KOPT-K1 (cell line): ENCODE data around the gene PTPRN2.
"Not testable (repeated sequence)": the region's sequence is repeated elsewhere in the genome, so short reads cannot be mapped to it uniquely, and the experiment has no call there.

ENCODE experiments used
- H3K27ac ChIP-seq: fragments of 200-600 bp; sonication (generic); 2 replicates; pipeline ENCODE4 v1.5.1; 2016; ENCODE audit warnings: antibody characterized with exemption, mild to moderate bottlenecking, low read depth, low read length; ENCODE audit not compliant: poor library complexity, severe bottlenecking
- H3K36me3 ChIP-seq: fragments of 200-600 bp; sonication (generic); 2 replicates; pipeline ENCODE4 v1.5.1; 2017; ENCODE audit warnings: antibody characterized with exemption, mild to moderate bottlenecking, low read length, moderate library complexity; ENCODE audit not compliant: insufficient read depth
- H3K9me3 ChIP-seq: fragments of 200-600 bp; sonication (generic); 2 replicates; pipeline ENCODE4 v1.5.1; 2017; ENCODE audit warnings: antibody characterized with exemption, low read length, mild to moderate bottlenecking; ENCODE audit not compliant: insufficient read depth, poor library complexity, severe bottlenecking

The PTPRN2 gene

GRCh38 chr7:158256091-158256816 is 331.4 kb downstream of the PTPRN2 start:
- Histone ChIP-seq H3K27ac (no peak overlapping the region), H3K9me3 (no peaks in the 10 kb centered on the region), H3K36me3 (no peaks in the 10 kb centered on the region)

- H3K9me3 ChIP-seq = no peaks in the 10 kb centered on the region
- H3K27ac ChIP-seq = no peak overlapping the region
- H3K36me3 ChIP-seq = no peaks in the 10 kb centered on the region
Measured at GRCh38 chr7:158255558-158255957, 332.1 kb downstream of the PTPRN2 start.

- no peaks in the 10 kb centered on the region for H3K36me3 ChIP-seq
- no peak overlapping the region for H3K27ac ChIP-seq
- H3K9me3 ChIP-seq = no peaks in the 10 kb centered on the region
Measured at GRCh38 chr7:158255156-158255555, 332.5 kb downstream of the PTPRN2 start.

- not testable (repeated sequence) for H3K9me3 ChIP-seq, H3K36me3 ChIP-seq, H3K27ac ChIP-seq
Measured at GRCh38 chr7:158253670-158254045, 334.0 kb downstream of the PTPRN2 start.

GRCh38 chr7:158252837-158253669 is 334.6 kb downstream of the PTPRN2 start:
- peaks cover 12% of the 10 kb centered on the region for H3K9me3 ChIP-seq
- H3K36me3 ChIP-seq = no peaks in the 10 kb centered on the region
- no peak overlapping the region for H3K27ac ChIP-seq

GRCh38 chr7:158252081-158252836 is 335.4 kb downstream of the PTPRN2 start:
- no peak overlapping the region for H3K27ac ChIP-seq
- H3K9me3 ChIP-seq = peaks cover 12% of the 10 kb centered on the region
- H3K36me3 ChIP-seq = no peaks in the 10 kb centered on the region

GRCh38 chr7:158251061-158251965 is 336.3 kb downstream of the PTPRN2 start:
- no peak overlapping the region for H3K27ac ChIP-seq
- peaks cover 12% of the 10 kb centered on the region for H3K9me3 ChIP-seq
- no peaks in the 10 kb centered on the region for H3K36me3 ChIP-seq

- Histone ChIP-seq H3K36me3 (no peaks in the 10 kb centered on the region), H3K9me3 (peaks cover 12% of the 10 kb centered on the region), H3K27ac (no peak overlapping the region)
Measured at GRCh38 chr7:158249692-158250091, 337.9 kb downstream of the PTPRN2 start.

GRCh38 chr7:158248816-158249215 is 338.8 kb downstream of the PTPRN2 start:
- Histone ChIP-seq H3K9me3 (peaks cover 12% of the 10 kb centered on the region), H3K27ac (no peak overlapping the region), H3K36me3 (no peaks in the 10 kb centered on the region)

GRCh38 chr7:158247758-158248487 is 339.7 kb downstream of the PTPRN2 start:
- H3K27ac ChIP-seq = no peak overlapping the region
- no peaks in the 10 kb centered on the region for H3K36me3 ChIP-seq
- H3K9me3 ChIP-seq = peaks cover 12% of the 10 kb centered on the region

- Histone ChIP-seq H3K36me3 (no peaks in the 10 kb centered on the region), H3K27ac (no peak overlapping the region), H3K9me3 (peaks cover 12% of the 10 kb centered on the region)
Measured at GRCh38 chr7:158246960-158247673, 340.5 kb downstream of the PTPRN2 start.

- no peak overlapping the region for H3K27ac ChIP-seq
- H3K9me3 ChIP-seq = peaks cover 12% of the 10 kb centered on the region
- H3K36me3 ChIP-seq = no peaks in the 10 kb centered on the region
Measured at GRCh38 chr7:158246272-158246959, 341.2 kb downstream of the PTPRN2 start.

- H3K9me3 ChIP-seq = peaks cover 12% of the 10 kb centered on the region
- no peak overlapping the region for H3K27ac ChIP-seq
- H3K36me3 ChIP-seq = no peaks in the 10 kb centered on the region
Measured at GRCh38 chr7:158245724-158246041, 341.9 kb downstream of the PTPRN2 start.
